CD1c-positive myeloid dendritic cell (primary cell): ENCODE results near the gene PRKAR2B.
"Not testable (repeated sequence)": the region's sequence is repeated elsewhere in the genome, so short reads cannot be mapped to it uniquely, and the experiment has no call there.

Experiments
- DNase-seq: peaks from one replicate; pipeline ENCODE4 v3.0.0-alpha.2; 2016; ENCODE audit errors: extremely low spot score

PRKAR2B gene

DNA sequence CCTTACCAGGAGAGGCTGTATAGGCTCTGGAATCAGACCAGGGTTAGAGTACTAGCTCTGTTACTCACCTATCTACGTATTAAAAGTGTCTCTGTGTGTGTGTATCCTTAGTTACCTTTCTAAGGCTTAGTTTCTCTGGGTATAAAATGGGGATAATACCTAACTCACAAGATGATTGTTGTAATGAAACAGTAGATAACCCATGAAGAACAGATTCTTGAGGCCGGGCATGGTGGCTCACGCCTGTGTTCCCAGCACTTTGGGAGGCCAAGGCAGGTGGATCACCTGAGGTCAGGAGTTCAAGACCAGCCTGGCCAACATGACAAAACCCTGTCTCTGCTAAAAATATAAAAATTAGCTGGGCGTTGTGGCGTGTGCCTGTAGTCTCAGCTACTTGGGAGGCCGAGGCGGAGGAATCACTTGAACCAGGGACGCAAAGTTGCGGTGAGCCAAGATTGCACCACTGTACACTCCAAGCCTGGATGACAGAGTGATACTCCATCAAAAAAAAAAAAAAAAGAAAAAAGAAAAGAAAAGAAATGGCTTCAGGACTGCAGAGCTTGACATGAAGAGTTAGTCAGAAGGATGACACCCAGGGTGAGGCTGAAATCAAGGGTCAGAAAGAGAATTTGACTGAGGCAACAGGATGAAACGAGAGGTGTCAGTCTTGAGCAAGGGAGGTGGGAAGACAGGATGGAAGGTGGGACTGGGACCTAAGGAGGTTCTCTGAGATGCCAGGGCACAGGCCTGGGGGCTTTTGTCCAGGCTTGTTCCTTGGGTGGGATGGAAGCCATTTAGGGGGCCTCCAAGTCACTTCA lies 33.4 kb downstream of the PRKAR2B start:
- no peak for DNase-seq

DNA sequence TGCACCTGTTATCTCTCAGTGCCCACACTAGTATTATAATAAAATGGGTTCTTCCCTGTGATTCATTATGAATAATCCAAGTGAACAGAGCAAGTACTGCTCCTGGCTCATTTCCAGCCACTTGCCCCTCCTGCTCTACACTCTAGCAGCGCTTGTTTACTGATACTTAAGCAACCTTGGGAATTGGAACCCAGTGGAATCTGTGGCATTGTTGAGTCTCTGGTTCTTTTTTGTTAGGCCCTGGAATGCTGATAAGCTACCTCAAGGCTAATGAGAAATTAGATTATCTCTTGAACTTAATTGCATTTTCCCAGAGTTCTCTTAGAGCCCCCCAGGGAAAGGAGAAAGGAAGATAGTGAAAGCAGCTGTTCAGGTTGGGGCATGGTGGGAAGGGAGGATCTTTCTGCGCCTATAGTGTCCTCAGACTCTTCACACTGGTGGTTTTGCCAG lies 34.0 kb downstream of the PRKAR2B start:
- no peak for DNase-seq

DNA sequence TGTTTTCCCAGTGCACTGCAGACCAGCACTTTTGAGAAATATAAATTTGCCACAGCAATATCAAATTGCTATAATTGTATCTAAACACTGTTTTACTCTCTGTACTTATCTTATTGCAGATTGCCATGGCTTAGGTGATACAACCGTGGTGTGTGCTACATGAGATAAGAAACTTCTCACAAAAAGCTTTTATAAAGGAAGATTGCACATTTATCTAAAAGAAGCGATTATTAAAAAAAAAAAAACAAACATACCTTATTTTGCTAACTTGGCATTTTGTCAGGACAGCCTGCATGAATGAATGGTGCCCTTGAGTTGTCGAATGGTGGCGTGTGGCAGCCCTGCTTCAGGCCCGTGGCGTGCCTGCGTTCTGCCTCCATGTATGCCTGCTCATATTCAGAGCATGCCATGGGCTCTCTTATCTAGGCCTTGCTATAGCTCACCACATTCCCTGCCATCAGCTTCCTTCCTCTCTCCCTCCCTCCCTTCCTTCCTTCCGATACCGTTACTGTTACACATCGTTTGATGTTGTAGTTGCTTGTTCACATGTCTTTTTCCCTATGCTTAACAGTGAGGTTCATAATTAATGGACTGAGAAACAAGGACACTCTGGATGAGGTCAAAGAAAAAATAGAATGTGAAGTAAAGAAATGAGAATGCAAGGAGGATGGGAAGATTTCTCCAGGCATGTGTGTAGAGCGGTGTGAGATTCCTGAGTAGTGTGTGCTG lies 34.9 kb downstream of the PRKAR2B start:
- no peak for DNase-seq

DNA sequence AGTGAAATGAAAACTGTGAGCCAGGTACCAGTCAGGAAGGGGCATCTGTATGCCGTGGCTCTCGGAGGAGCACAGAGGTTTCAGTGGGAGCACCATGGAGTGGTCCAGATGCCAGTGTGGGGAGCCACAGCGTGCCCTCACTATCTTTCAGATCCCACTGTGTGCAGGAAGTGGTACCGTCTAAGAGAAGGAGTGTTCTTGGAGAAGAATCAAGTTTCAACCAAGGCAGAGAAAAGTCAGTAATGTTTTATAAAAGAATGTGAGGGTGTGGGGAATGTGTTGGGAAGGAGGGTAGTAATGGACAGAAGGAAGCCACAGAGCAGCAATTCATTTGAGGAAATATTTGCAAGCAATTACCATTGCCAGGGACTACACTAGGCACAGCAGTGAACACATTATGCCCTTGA lies 35.6 kb downstream of the PRKAR2B start:
- no peak for DNase-seq

DNA sequence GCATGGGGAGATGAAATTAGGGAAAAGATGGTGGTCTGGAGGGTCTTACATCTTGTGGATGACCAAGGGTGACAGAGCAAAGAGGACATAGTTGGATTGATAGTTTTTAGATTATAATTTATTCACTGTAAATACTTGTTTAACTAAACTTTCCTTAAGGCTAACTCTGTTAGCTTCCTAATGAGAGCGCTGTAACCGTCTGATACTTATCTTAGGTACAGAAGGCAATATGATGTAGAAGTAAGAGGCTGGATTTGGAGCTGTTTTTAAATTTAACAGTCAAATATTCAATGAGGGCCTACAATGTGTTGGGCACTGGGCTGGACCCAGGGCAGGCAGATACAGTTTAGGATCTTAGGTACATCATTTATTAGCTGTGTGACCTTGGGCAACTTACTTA lies 36.0 kb downstream of the PRKAR2B start:
- DNase-seq, result no peak

DNA sequence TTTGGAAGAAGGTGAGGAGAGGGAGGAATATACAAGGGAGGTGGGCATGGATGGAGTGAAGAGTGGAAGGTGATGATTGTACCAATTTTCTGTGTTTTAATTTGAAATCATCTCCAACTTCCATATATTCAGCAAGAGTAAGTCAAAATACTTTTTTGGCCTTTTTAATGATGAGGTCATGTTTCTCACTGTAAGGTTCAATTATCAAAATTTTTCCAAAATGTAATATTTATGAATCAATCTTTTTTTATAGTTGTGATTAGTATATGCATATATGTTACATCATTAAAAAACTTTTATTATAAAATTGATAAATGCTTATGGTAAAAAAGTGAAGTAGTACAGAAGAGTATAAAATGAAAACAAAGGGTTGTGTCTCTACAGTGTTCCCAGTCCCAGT lies 40.7 kb downstream of the PRKAR2B start:
- DNase-seq, result no peak

DNA sequence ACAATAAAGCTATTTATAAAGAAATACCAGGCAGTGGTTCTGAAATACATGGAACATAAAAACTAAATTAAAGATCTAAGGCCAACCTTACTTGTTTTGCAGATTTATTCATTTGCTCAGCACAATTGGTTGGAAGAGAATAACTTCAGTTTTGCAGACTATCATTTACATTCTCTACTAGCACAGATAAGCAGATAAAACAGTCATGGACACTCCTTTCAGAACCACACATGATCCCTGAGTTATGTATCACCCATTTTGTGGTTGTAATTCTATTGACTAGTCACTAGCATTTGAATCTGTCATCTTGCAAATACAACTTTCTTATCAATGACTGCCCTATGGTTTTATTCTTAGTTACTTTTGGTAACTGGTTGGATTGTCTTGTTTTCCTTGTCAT lies 45.1 kb downstream of the PRKAR2B start:
- DNase-seq, result no peak

DNA sequence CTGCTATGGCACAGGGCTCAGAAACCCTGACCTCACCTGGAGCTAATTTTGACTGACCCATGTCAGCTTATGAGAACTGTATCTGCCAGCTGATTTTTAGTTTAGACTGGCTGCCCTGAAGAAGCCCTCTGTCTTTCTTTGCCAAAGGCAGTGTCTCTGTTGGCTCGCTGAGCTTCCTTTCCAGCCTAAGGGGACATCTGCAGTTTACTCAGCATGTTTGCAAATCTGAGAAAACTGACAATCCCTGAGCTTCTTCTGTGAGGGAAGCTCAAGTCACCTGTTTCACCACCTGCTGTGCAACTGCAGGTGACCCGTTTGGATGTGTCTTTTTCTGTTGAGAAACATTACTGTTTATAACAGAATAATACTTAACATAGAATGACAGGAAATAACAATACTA lies 46.0 kb downstream of the PRKAR2B start:
- no peak for DNase-seq

DNA sequence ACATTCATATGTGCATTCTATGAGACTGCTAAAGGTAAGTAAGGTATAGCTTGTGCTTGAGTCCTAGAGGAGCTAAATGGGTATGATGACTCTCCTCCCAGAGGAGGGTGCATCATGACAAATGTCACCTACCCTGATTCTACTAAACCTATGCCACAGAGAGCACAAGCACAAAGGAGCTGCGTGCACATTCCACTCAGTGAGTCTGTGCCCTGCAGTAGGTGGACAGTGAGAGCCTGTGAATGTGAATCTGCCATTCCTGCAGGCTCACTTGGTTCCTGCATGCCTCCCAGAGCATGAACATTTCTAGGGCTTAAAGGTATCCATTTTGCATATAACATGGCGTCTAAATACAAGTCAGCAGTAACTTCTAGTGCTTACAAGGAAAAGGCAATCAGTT lies 46.8 kb downstream of the PRKAR2B start:
- DNase-seq, result no peak

DNA sequence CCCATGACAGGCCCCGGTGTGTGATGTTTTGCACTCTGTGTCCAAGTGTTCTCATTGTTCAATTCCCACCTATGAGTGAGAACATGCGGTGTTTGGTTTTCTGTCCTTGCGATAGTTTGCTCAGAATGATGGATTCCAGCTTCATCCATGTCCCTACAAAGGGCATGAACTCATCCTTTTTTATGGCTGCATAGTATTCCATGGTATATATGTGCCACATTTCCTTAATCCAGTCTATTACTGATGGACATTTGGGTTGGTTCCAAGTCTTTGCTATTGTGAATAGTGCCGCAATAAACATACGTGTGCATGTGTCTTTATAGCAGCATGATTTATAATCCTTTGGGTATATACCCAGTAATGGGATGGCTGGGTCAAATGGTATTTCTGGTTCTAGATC lies 49.2 kb downstream of the PRKAR2B start:
- not testable (repeated sequence) for DNase-seq

DNA sequence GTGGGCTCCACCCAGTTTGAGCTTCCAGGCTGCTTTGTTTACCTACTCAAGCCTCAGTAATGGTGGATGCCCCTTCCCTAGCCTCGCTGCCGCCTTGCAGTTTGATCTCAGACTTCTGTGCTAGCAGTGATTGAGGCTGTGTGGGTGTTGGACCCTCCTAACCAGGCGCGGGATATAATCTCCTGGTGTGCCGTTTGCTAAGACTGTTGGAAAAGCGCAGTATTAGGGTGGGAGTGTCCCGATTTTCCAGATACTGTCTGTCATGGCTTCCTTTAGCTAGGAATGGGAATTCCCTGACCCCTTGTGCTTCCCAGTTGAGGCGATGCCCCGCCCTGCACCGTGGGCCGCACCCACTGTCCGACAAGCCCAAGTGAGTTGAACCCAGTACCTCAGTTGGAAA lies 54.6 kb downstream of the PRKAR2B start:
- not testable (repeated sequence) for DNase-seq

DNA sequence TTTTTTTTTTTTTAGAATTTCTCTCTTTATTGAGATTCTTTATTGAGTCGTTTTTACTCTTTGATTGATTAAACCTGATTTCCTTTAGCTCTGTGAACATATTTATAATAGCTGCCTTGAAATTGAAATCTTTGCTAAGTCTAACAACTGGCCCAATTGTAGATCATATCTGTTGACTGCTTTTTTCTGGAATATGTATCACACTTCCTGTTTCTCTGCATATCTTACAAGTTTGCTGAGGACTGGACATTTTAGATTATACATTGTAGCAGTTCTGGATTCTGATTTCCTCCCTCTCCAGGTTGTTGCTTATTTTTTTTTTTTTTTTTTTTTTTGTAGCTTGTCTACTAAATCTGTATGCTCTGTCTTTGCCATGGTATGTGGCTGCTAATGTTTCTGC lies 56.3 kb downstream of the PRKAR2B start:
- DNase-seq, result no peak

DNA sequence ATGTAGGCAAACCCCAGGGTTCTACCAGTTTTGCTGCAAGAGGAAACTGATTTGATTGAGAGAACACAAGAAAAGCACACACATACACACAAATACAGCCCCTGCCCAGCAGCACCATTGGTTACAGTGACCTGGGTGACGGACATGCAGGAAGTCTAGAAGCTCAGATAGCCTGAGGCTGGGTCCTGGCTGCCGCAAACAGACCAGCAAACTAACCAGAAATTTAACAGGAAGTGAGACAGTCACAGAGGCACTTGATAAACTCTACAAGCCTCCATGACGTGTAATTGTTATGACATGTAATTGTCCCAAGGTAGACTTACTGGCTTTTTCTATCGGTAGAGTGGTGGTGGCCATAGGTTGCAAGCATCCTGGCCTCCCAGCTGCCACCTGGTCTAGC lies 58.9 kb downstream of the PRKAR2B start:
- DNase-seq, result peak; percentile 52

DNA sequence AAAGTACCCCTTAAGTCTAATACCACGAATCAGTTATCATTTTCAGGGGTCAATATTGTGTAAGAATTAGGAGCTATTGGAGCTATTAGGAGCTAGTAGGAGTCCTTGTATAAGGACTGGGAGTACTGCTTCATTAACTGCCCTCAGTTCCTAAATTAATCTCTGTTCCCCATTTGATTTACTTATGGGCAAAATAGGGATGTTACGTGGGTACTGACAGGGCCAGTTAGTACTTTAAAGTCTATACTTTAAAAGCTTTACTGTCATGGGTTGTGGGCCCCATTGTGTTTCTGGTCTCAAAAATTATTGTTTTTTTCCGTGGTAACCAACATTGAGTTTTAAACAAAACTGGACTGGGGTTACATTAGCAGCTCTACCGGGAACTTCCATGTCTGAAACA lies 60.3 kb downstream of the PRKAR2B start:
- peak; percentile 48 for DNase-seq

DNA sequence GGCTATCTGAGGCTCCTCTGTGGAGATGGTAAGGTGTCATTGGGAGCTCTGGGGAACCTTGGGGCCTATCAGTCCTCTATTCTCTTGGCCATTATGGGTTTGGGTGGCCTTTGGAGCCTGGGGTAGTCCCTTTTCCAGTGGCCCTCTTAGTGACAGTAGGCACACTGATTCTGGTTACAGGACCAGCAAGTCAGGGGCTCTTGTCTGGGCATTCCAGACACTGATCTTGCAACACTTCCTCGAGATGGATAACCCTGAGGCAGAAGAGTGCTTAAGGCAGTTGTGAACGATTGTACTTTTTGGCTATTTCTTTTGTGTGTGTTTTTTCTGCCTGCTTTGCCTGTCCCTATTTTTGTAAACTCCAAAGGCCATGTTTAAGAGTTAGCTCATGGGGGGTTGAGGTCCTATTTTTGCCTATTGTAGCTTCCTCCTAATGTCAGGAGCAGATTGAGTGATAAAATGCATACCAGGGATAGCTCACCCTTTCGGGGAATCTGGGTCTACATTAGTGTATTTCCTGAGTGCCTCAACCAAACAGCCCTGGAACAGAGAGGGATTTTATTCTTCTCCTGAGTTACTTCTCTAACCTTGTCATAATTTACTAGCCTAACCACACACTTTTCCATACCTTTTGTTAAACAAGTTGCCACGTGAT lies 61.2 kb downstream of the PRKAR2B start:
- no peak for DNase-seq

DNA sequence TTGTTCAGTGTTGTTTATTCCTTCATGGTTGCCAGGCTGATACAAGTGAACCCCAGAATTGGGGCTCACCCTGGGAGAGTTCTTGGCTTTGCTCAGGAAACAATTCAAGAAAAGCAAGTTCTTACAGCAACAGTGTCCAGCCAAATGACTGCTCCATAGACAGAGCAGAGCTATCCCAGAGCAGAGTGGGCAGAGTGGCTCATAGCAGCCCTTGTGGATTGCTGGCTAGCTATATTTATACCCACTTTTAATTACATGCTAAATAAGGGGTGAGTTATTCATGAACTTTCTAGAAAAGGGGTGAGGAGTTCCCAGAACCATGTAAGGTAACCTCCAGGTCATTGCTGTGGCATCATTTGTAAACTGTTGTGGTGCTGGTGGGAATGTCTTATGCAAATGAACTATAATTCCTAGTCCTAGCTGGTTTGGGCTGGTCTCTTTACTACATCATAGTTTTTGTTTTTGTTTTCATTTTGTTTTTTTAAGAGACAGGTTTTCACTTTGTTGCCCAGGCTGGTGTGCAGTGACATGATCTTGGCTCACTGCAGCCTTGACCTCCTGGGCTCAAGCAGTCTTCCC lies 64.4 kb downstream of the PRKAR2B start:
- DNase-seq, result no peak

DNA sequence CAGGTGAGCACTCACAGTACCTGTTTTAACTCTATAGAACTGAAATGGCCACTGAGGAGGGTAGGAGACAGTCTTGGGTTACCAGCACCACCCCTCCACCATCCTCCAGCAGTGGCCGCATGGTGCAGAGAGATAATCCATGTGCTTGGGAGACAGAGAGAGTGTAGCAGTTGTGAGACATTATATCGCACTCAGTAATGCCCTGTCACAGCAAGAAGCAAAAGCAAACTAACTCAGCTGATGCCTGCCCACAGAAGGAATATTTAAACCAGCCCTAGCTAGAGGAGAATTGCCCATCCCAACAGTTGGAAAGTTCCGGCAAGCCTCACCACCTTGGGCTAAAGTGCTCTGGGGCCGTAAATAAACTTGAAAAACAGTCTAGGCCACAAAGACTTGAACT lies 65.5 kb downstream of the PRKAR2B start:
- DNase-seq, result no peak

DNA sequence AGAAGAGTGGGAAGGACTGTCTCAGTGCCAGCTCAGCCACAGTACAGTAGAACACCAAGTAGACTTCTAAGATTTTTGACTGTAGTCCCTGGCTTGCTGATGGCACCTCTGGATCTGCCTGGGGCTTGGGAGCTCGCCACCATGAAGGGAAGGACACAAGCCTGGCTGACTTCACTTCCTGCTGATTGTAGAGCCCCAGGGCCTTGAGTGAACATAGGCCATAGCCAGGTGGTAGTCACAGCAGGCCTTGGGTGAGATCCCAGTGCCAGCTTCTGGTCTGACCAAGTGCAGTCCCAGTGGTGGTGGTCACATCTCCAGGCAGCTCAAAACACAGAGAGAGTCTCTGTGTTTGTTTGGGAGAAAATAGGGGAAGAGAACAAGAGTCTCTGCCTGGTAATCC lies 66.7 kb downstream of the PRKAR2B start:
- no peak for DNase-seq

DNA sequence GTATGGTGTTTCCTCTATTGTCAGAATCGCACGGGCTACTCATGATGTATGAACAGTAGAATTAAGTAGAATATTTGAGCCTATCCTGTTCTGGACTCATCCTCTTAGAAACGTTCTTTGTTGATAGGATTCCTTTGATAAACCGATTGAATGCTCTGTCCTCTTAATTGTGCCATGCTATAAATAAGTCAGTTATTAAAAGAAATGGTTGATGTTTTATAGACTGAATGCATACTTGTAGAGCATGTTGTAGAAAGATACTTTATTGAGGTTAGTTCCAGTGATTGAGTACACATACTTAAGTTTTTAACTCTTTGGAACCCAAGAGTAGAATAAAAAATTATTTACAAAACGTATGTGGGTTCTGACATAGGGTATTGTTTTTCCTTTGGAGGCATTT lies 69.4 kb downstream of the PRKAR2B start:
- DNase-seq, result no peak

DNA sequence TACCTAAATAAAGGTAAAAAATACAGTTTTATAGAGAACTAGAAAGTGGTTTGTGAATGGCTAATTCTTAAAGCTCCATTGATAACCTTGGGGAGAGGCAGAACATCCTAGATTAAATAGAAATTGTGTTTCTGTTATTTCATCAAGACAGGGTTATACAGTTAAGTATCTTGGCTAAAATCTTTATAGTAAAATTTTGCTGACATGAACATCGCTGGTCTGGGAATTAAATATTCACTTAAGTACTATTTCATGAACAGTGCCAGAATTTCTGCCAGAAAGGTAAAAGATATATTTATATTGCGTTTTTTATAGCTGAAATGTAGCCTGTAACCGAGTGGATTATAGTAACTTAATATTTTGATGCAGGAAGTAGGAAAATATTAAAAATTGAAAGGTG lies 70.6 kb downstream of the PRKAR2B start:
- DNase-seq, result no peak

DNA sequence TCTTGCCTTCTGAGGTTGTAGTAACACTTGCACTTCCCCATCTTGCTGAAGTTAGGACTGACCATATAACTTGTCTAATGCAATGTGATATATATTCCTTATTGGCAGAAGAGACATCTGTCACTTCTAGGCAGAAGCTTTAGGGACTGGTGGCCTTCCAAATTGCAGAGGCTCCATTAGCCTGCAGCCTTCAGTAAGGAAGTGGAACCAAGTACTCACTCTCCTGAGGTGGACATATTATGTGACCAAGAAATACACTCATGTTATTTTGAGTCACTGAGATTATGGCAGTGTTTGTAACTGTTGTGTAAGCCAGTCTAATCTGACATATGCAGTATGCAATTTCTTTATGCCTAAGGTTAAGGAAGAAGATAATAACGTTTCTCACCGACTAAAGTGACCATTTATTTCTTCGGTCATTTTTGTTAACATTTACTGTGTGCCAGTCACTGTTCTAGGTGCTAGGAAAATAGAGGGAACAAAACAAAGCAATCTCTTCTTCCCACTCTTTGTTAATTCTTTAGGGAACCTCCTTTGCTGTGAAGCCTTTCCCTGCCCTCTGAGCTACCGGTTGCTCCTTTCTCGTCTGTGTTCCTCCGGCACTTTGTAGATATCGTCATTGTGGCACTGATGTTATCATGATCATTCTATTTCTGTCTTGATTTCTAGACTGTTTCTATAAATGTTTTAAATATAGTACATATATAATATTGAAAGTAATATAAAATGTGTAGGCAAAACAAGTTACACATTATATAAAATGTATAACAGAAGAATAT lies 71.4 kb downstream of the PRKAR2B start:
- DNase-seq, result peak; percentile 42
